Bronchial epithelial cell (primary cell): ENCODE results near the gene SLC35D1. TPM values are rescaled to one million over a fixed set of nuclear protein-coding genes. Genes with fewer than 3 reads are reported as not detected.

Experiments
- DNase-seq: peaks from one replicate; pipeline ENCODE4 v3.0.0-alpha.2; 2010; ENCODE audit warnings: low read depth
- FAIRE-seq: peaks from 2 replicates; lab custom pipeline; 2011; peaks lifted over from hg19 to GRCh38; lab: Jason Lieb, UNC
- H3K27me3 ChIP-seq: 2 replicates; pipeline ENCODE4 v1.5.1; 2011; ENCODE audit warnings: low read length; ENCODE audit not compliant: control insufficient read depth, insufficient read depth
- H3K36me3 ChIP-seq: 2 replicates; pipeline ENCODE4 v1.5.1; 2011; ENCODE audit warnings: low read length; ENCODE audit not compliant: control insufficient read depth, insufficient read depth
- H3K4me3 ChIP-seq: 2 replicates; pipeline ENCODE4 v1.5.1; 2011; ENCODE audit warnings: mild to moderate bottlenecking, low read depth, low read length, control low read depth
- CTCF ChIP-seq: IDR thresholded peaks from 2 replicates; pipeline ENCODE4 v1.5.1; 2011; ENCODE audit warnings: mild to moderate bottlenecking, moderate library complexity, low read length, control low read depth, inconsistent platforms; ENCODE audit not compliant: insufficient read depth, severe bottlenecking
- total RNA-seq: library from RNA; depleted of rRNA; stranded (reverse); fragments of >200 nt; gene quantifications from 2 replicates; pipeline ENCODE4 v1.2.1, GENCODE V29; 2014

The SLC35D1 gene
- total RNA-seq, 1 donor from 2014 or later: 9.5 TPM

GRCh38 chr1:67018574-67018973 is 35.4 kb downstream of the SLC35D1 start:
- no peak for FAIRE-seq
- no peaks in the 10 kb centered on the region for H3K27me3 ChIP-seq
- peaks cover 2% of the 10 kb centered on the region for H3K36me3 ChIP-seq
- H3K4me3 ChIP-seq: no peak overlapping the region
- DNase-seq: no peak
- no peak for TF ChIP-seq CTCF

GRCh38 chr1:67013573-67013972 is 40.4 kb downstream of the SLC35D1 start:
- TF ChIP-seq CTCF: no peak
- FAIRE-seq (no peak), DNase-seq (peak; percentile 65)
- peaks cover under 1% of the 10 kb centered on the region for H3K36me3 ChIP-seq
- no peak overlapping the region for H3K4me3 ChIP-seq
- no peaks in the 10 kb centered on the region for H3K27me3 ChIP-seq

- Histone ChIP-seq H3K36me3 (peaks cover 1% of the 10 kb centered on the region), H3K27me3 (no peaks in the 10 kb centered on the region), H3K4me3 (no peak overlapping the region)
- TF ChIP-seq CTCF: no peak
- DNase-seq (no peak), FAIRE-seq (no peak)
Measured at GRCh38 chr1:67009792-67010191, 44.2 kb downstream of the SLC35D1 start.

GRCh38 chr1:67005068-67005467 is 48.9 kb downstream of the SLC35D1 start:
- no peak overlapping the region for H3K4me3 ChIP-seq
- H3K36me3 ChIP-seq: peaks cover 8% of the 10 kb centered on the region
- FAIRE-seq: no peak
- no peaks in the 10 kb centered on the region for H3K27me3 ChIP-seq
- TF ChIP-seq CTCF: no peak
- DNase-seq: no peak

GRCh38 chr1:67004176-67004575 is 49.8 kb downstream of the SLC35D1 start:
- H3K27me3 ChIP-seq: no peaks in the 10 kb centered on the region
- H3K36me3 ChIP-seq: peaks cover 8% of the 10 kb centered on the region
- TF ChIP-seq CTCF: no peak
- FAIRE-seq: no peak
- H3K4me3 ChIP-seq: no peak overlapping the region
- no peak for DNase-seq

- no peaks in the 10 kb centered on the region for H3K27me3 ChIP-seq
- FAIRE-seq: no peak
- H3K4me3 ChIP-seq: no peak overlapping the region
- no peak for DNase-seq
- no peak for TF ChIP-seq CTCF
- peaks cover 8% of the 10 kb centered on the region for H3K36me3 ChIP-seq
Measured at GRCh38 chr1:67001682-67002425, 52.1 kb downstream of the SLC35D1 start.
